Activated CD4-positive, alpha-beta T cell treated with anti-CD3 and anti-CD28 coated beads, Interleukin-2, amount 50 U/mL, for 16 hours (primary cell): ENCODE measurements around the gene SPDYE5.
"Not testable (repeated sequence)": the region's sequence is repeated elsewhere in the genome, so short reads cannot be mapped to it uniquely, and the experiment has no call there.

Experiments
- DNase-seq: peaks from one replicate; pipeline ENCODE4 v3.0.0-alpha.2; 2020

SPDYE5 gene, protein sequence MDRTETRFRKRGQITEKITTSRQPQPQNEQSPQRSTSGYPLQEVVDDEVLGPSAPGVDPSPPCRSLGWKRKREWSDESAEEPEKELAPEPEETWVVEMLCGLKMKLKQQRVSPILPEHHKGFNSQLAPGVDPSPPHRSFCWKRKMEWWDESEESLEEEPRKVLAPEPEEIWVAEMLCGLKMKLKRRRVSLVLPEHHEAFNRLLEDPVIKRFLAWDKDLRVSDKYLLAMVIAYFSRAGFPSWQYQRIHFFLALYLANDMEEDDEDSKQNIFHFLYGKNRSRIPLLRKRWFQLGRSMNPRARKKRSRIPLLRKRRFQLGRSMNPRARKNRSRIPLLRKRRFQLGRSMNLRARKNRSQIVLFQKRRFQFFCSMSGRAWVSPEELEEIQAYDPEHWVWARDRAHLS

DNA sequence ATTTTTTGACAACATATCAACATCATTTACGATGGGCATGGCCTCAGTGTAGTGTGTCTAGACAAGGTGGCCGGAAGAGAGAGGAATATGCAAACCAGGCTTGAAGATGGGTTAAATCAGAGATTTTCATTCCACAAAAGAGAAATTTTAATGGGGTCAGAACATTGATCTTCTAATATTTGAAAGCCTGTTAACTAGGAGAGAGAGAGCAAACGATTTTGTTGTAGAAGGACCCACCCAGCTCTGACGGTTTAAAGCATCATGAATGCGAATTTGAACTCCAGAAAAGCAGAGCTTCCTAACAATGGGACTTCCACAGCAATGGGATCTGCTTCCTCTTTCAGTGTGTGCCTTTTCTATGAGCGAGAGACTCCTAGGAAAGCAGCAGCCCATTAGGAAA lies at the start of gene SPDYE5:
TSS of gene SPDYE5 (plus strand) at position 301 of the 400 bp plus-strand sequence. CDS start 1,728 bp downstream, outside the sequence.
- not testable (repeated sequence) for DNase-seq

DNA sequence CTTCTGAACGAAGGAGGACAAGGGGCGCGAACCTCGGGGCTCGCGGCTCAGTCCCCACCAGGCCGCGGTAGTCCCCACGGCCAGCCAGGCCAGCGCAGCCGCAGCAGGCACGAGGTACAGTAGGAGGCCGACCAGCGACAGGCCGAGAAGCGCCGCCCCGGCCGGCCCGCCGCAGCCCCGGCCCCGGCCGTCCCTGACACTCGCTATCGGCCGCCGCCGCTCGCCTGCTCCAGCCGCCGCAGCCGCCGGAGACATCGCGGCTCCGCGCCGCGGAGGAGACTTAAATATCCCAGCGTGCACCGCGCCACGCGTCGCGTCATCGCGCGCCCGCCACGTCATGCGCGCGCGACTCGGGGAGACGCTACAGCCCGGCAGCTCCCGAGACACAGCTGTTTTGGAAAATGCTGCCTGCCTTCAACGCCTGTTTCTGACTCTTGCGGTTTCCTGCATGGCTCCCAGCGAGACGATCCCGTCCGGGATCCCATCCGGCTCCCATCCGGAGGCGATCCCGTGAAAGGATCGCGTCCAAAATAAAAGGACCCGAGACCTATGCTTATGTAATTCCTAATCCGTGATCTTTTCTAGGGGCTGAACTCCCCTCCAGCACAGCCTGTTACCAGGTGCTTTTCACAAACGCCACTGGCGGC lies 49.5 kb upstream of the SPDYE5 start:
- not testable (repeated sequence) for DNase-seq

DNA sequence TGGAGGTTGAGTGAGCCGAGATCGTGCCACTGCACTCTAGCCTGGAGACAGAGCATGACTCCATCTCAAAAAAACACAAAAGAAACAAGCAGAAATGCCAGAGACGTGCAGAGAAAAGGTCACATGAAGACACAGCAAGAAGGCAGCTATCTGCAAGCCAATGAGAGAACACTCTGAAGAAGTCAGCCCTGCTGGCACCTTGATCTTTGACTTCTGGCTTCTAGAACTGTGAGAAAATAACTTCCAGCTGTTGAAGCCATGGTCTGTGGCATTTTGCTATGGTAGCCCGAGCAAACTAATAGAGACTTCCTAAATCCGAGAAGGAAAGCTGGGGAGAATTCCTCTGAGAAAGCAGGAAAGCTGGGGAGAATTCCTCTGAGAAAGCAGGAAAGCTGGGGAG lies 42.2 kb upstream of the SPDYE5 start:
- DNase-seq = not testable (repeated sequence)

DNA sequence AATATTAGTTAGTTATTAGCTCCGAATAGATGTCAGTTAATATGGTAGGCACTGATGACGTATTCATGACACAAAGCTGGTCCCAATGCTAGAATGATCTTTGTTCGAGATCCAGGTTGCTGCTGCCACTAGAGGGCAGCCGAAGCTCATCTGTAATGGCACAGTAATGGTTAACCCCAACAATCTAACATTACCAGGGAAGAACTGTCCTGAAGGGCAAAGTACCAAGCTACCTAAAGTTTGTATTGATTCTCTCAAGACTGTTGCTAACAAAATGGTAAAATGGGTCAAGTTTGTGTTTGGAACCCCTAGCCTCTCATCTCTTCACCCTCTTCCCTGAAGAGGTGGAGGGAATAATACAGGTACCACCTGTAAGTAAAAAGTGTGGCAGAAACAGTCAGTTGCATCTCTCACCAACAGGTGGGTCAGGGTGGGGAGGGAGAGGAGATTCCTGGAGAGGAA lies 39.6 kb upstream of the SPDYE5 start:
- DNase-seq = not testable (repeated sequence)

DNA sequence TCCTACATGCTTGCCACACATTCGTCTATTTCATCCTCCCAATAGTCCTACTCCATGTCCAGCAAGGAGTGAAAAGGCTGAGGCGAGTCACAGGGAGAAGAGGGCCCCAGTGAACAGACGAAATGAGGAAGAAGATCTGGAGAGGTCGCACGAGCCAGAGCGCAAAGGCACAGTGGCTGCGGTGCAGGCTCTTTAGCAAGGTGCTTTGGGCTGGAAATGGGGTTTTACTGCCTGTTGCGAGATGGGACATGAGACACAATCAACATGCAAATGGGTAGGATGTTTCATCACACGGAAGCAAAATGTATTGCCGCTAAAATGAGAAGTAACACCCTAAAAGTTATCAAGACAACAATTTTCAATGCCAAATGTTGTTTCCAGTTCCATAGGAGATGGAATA lies 35.7 kb upstream of the SPDYE5 start:
- DNase-seq = not testable (repeated sequence)

DNA sequence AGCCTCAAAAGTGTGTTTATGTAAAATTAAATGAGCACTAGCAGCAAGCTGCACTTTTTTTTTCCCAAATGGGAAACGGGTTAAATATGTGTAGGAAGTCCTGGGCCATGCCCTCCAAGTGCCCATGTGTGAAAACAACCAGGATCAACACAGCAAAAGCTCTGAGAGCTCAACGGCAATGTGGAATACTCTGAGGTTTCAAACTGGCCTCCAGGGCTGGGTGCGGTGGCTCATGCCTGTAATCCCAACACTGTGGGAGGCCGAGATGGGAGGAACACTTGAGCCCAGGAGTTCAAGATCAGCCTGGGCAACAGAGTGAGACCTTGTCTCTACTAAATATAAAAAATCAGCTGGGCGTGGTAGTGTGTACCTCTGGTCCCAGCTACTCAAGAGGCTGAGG lies 34.1 kb upstream of the SPDYE5 start:
- DNase-seq = not testable (repeated sequence)

DNA sequence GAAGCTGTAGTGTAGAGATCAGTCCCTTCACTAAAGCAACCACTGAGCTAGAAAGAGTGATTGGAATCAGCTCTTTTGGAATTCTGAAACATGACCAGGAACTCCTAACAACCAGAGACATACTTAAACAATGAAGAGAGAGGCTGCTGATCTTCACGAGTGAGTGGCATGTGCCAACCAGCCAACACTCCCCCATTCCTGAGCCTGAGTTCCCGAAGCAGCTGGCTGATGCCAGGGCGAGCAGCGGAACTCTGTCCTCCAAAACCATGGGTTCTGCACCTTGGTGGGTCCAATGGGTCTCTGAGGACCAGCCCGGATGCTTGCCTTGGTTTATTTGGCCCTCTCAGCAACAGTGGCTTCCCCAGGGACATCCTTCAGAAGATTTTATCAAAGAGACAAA lies 31.6 kb upstream of the SPDYE5 start:
- not testable (repeated sequence) for DNase-seq

DNA sequence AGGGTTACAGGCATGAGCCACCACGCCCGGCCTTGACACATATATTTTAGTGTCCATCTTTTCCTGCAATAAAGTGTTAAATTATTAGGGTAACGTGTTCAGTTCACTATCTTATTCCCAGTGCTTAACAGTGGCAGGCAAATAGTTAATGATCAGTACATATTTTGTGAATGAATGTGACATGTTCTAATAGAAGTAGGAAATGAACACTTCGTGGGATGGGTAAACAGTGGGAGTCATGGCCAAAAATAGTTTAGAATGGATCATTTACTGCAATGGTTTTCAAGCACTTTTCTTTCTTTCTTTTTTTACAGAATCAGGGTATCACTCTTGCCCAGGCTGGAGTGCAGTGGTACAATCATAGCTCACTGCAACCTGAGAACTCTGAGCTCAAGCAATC lies 22.0 kb upstream of the SPDYE5 start:
- DNase-seq = not testable (repeated sequence)

DNA sequence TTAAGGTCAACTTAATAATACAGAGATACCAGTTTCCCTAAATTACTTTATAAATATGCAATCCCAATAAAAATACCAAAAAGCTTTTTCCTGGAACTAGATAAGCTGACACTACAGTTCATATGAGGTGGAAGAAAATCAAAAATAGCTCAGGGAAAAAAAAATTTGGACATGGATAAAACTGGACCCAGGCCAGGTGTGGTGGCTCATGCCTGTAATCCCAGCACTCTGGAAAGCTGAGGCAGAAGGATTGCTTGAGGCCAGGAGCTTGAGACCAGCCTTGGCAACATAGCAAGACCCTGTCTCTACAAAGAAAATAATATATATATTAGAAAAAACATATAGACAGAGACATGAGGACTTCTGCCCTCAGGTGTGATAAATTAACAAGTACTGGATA lies 14.7 kb upstream of the SPDYE5 start:
- DNase-seq = not testable (repeated sequence)

DNA sequence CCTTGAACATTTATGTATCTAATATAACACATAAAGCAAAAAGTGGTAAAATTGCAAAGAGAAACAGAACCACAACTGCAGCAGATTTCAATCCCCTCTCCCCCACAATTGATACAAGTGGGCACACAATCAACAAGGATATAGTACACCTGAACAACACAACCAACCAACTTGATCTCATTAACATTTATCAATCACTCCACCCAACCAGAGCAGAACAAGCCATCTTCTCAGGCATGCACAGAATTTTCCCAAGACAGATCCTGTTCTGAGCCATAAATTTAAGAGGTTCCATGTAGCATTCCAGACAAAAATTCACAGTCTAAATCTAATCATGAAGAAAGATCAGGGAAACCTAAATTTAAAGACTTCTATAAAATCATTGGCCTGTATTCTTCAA lies 11.8 kb upstream of the SPDYE5 start:
- not testable (repeated sequence) for DNase-seq

DNA sequence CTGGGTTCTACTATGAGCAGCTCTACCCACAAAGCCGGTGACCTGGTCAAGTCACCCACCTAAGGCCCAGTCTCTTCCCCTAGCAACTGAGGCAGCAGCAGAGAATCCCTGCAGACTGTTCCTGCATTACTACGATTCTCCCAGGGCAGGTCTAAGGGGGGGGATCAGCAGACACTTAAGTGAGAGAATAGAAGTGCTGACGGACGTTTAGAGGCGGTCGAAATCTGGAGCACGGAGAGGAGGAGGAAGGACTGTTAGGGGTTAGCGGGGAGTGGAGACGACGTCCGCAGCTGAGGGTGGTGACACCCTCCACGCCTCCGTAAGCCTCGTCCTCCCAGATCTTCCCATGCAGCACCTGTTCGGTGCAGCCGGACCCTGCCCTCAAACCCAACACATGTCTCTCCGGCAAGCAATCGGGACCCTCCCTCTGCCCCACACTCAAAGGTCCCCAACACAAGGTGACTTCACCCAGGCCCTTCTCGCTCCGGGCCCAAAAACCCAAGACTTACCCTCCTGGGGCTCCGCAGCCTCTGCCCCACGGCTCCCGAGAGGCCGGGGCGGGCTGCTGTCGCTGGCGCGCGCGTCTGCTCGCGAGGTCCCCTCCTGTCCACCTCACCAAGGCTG lies 6.7 kb upstream of the SPDYE5 start:
- peak; percentile 6 for DNase-seq

DNA sequence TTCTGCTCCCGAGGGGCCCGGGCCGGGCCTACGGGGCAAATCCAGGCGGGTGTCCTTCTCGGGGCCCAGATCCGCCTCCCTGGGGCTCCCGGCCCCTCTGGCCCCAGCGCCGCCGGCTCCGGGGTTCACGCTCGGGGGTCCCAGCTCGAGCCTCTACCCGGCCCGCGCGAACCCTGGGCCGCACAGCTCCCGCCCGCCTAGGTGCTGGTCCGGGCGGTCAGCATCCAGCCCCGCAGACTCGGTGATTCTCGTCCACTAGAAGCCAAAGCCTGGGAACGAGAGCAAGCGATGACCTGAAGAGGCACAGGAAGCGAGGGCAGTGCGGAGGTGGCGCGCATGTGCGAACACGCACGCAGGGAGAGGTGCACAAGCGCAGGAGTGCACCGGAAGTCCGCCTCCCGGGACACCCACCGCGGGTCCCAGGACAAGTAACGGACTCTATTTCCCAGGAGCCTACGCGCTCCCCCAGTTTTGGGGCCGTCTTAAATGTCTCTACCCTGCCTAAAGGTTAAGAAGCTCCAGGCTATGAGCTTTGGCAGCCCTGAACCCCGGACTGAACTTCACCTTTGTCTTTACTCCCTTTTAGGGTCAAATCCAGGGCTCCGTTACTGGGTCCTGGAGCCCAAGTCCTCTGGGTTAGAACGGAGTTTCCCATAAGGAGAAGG lies 6.0 kb upstream of the SPDYE5 start, which contains the start of gene POM121C:
TSS of gene POM121C (minus strand) at position 321 of the 665 bp plus-strand sequence. CDS start 44,803 bp downstream, outside the sequence.
- DNase-seq = peak; percentile 93

DNA sequence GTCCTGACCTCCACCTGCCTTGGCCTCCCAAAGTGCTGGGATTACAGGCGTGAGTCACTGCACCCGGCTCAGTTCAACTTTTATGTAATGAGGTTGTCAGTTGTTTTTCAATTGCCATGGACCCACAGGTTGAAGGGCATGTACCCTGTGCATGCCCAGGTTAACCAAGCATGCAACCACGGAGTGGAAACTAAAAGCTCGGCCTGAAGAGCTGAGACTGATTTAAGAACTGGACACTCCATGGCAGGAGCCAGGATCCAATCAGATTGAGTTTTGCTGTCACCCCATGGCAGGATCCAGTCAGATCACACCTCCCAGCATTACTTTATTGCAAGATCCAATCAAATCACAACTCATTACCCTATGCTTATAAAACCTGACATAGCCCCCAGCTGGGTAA lies 16.9 kb downstream of the SPDYE5 start:
- DNase-seq = not testable (repeated sequence)

DNA sequence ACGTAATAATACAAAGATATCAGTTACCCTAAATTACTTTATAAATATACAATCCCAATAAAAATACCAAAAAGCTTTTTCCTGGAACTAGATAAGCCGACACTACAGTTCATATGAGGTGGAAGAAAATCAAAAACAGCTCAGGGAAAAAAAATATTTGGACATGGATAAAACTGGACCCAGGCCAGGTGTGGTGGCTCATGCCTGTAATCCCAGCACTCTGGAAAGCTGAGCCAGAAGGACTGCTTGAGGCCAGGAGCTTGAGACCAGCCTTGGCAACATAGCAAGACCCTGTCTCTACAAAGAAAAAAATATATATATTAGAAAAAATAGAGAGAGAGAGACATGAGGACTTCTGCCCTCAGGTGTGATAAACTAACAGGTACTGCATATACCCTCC lies 26.7 kb downstream of the SPDYE5 start:
- not testable (repeated sequence) for DNase-seq

DNA sequence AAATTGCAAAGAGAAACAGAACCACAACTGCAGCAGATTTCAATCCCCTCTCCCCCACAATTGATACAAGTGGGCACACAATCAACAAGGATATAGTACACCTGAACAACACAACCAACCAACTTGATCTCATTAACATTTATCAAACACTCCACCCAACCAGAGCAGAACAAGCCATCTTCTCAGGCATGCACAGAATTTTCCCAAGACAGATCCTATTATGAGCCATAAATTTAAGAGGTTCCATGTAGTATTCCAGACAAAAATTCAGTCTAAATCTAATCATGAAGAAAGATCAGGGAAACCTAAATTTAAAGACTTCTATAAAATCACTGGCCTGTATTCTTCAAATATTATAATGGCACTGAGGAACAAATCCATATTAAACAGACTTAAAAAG lies 29.6 kb downstream of the SPDYE5 start:
- DNase-seq = not testable (repeated sequence)

DNA sequence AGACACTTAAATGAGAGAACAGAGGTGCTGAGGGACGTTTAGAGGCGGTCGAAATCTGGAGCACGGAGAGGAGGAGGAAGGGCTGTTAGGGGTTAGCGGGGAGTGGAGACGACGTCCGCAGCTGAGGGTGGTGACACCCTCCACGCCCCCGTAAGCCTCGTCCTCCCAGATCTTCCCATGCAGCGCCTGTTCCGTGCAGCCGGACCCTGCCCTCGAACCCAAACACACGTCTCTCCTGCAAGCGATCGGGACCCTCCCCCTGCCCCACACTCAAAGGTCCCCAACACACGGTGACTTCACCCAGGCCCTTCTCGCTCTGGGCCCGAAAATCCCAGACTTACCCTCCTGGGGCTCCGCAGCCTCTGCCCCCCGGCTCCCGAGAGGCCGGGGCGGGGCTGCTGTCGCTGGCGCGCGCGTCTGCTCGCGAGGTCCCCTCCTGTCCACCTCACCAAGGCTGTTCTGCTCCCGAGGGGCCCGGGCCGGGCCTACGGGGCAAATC lies 35.2 kb downstream of the SPDYE5 start:
- not testable (repeated sequence) for DNase-seq

DNA sequence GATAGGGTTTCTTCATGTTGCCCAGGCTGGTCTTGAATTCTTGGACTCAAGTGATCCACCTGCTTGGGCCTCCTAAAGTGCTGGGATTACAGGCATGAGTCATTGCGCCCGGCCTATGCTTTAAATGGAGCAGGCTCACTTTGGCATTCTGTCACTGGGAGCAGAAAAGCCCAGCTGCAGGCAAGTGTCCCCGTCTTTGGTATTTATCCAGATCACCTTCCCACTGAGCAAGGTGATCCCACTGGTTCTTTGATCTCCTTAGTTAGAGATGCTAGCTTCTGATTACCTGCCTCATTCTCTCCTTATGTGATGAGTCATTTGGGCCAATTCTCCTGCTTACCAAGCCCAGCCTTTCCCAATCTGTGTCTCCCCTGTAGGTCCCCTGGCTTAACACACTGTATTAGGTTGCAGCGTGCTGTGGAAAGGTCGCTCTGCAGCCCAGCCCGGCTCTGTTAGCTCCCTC lies 39.3 kb downstream of the SPDYE5 start:
- no peak for DNase-seq

DNA sequence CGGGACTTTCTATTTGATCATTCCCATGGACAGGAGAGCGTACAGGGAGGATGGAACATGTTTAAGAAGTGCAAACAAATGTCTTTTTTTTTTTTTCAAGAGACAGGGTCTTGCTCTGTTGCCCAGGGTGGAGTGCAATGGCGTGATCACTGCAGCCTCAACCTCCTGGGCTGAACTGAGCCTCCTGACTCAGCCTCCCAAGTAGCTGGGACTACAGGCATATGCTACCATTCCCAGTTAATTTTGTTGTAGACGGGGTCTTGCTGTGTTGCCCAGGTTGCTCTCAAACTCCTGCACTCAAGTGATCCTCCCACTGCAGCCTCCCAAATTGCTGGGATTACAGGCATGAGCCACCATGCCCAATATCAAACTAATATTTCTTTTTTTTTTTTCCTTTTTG lies 40.5 kb downstream of the SPDYE5 start:
- no peak for DNase-seq

DNA sequence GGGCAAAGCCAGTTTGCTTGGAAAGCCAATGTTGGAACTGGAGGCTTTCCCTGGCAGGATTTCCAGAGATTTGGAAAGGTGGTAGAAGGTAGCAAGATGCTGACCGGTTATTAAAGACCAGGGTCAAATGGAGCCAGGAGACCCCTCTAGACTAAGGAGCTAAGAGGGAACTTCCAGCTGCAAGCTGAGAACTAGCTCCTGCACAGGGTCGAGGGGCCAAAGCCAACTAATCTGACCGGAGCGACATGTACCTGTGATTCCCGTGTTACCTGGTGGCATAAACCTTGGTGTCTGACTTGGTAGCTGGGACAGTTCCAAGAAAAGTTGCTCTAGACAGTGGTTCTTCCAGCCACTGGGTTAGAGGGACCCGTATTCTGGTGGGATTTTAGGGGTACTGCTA lies 41.8 kb downstream of the SPDYE5 start:
- no peak for DNase-seq

DNA sequence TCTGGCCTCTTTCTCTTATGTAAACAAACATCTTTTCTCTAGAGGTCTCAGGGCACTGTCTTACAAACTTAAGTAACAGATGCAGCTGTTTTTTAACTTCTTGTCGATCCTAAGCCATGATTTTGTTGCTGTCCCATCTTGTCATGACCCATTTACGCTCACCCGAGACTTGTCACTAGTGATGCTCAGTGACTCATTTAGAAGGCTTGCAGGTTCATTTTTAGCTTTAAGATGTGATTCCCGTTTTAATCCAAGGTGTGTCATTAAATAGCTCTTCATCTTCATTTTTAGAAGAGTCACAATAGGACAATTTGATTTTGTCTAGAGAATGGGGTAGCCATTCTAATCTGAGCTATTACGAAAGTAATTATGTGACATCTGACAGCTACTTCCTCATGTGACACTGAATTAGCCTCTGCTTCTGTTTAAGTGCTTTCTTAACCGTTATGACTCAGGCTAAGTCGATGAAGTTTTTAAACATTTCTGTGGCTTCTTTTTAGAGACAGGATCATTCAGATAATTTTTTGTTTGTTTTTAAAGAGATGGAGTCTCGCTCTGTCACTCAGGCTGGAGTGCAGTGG lies 42.7 kb downstream of the SPDYE5 start:
- peak; percentile 57 for DNase-seq

DNA sequence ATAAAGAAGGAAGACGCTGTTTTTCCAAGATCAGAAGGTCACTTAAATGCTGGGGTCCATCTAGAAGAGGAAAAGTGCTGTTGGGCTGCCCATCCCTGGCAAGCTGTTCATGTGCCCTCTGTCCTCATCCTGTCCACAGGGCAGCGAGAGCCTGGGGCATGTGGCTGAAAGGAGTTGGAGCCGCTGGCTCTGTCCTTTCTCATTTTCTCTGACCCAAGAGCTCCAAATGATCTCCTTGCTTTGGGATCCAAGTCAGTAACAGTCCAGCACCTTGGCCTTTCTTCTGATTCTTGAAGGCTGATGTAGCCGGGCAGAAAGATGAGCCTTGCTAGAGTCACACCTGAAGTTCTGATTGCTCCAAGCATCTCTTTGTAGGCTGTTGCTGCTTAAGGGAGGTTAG lies 44.4 kb downstream of the SPDYE5 start:
- DNase-seq = no peak

DNA sequence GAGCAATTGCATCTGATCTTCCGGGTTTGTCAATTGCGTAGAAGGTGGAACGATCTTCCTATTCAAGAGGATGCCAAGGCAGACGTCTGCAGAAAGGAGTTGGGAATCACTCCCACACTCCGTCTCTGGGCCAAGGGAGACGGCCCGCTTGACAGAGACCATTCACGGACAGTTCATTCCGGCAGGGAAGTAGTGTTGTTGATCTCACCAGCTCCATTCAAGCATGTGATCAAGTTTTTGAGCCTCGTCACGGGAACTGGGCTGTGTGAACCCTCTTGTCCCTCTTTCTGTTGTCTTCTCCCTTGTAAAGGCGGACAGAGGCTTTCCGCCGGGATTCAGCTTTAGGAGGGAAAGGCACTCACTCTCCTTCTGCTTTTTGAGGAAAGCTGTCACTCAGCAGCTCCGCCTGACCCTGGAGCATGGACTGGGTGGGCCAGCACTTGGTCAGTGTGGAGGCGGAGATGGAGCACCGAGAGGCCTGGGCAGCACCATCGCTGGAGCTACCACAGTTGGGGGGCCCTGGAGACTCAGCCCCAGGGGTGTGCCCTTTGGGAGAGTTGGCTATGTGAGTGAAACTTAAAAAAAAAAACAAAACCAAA lies 44.9 kb downstream of the SPDYE5 start:
- no peak for DNase-seq
